GM21367 (cell line): ENCODE measurements around the gene DDX54.

ENCODE experiments used
- ATAC-seq: cut with Tn5 transposase; IDR thresholded peaks from one replicate; pipeline ENCODE4 v1.9.1; 2021; ENCODE audit not compliant: unreplicated experiment

The DDX54 gene

GRCh38 chr12:113185180-113186032 is at the start of gene DDX54, which contains the start of gene RITA1:
Gene DDX54 (minus strand): TSS chr12:113185478. CDS start chr12:113185451, 27 bp downstream.
Gene RITA1 (plus strand): TSS chr12:113185721. CDS start chr12:113186747, 1,026 bp downstream.
- peak; percentile 43 for ATAC-seq

- no peak for ATAC-seq
Observed at GRCh38 chr12:113234483-113234882, 49.2 kb upstream of the DDX54 start.

- ATAC-seq = no peak
Observed at GRCh38 chr12:113233967-113234366, 48.7 kb upstream of the DDX54 start.

- peak; percentile 47 for ATAC-seq
Observed at GRCh38 chr12:113232840-113233585, 47.7 kb upstream of the DDX54 start.

- no peak for ATAC-seq
Observed at GRCh38 chr12:113232089-113232839, 47.0 kb upstream of the DDX54 start.

GRCh38 chr12:113231235-113232088 is 46.2 kb upstream of the DDX54 start:
- ATAC-seq = no peak

GRCh38 chr12:113230315-113231234 is 45.3 kb upstream of the DDX54 start:
- ATAC-seq = no peak

GRCh38 chr12:113228394-113229028 is 43.2 kb upstream of the DDX54 start:
- ATAC-seq = no peak

GRCh38 chr12:113227686-113228391 is 42.6 kb upstream of the DDX54 start:
- ATAC-seq = no peak

- ATAC-seq = no peak
Observed at GRCh38 chr12:113226696-113227568, 41.7 kb upstream of the DDX54 start.

GRCh38 chr12:113224955-113225354 is 39.7 kb upstream of the DDX54 start:
- no peak for ATAC-seq

- no peak for ATAC-seq
Observed at GRCh38 chr12:113222730-113223531, 37.7 kb upstream of the DDX54 start.

- ATAC-seq = no peak
Observed at GRCh38 chr12:113221997-113222729, 36.9 kb upstream of the DDX54 start.

GRCh38 chr12:113221181-113221996 is 36.1 kb upstream of the DDX54 start, which contains the start of gene TPCN1:
Gene TPCN1 (plus strand): TSS chr12:113221464. CDS start chr12:113226853, 5,389 bp downstream.
- peak; percentile 86 for ATAC-seq
